Thoracic aorta (tissue), 2 donors: Measurements from ENCODE around the gene SIRT5. TPM values are rescaled to one million over a fixed set of nuclear protein-coding genes. Genes with fewer than 3 reads are reported as not detected.

Source experiments
- ATAC-seq: fragments of 150-250 bp; one replicate; pipeline ENCODE4 v1.8.0; 2017; ENCODE audit warnings: low read depth; ENCODE audit not compliant: insufficient number of reproducible peaks, low FRiP score
- DNase-seq: peaks from one replicate; pipeline ENCODE4 v3.0.0-alpha.2; 2020; ENCODE audit warnings: low spot score
- H3K27ac ChIP-seq, 2 donors: fragments of 200-600 bp; sonication (generic); 1 replicate in 1 of 2; 2 replicates in 1 of 2; pipeline ENCODE4 v1.5.1; 2016; ENCODE audit warnings: mild to moderate bottlenecking in 2 of 2, moderate library complexity in 2 of 2
- H3K27me3 ChIP-seq: fragments of 200-600 bp; sonication (generic); replicated peaks from 2 replicates; pipeline ENCODE4 v1.6.0; 2016; ENCODE audit warnings: mild to moderate bottlenecking; ENCODE audit not compliant: insufficient read depth
- H3K36me3 ChIP-seq: fragments of 200-600 bp; sonication (generic); one replicate; pipeline ENCODE4 v1.5.1; 2016
- H3K4me1 ChIP-seq, 2 donors: fragments of 200-600 bp; sonication (generic); 1 replicate in 1 of 2; 2 replicates in 1 of 2; pipeline versions ENCODE4 v1.5.1 to v1.6.0; 2016; ENCODE audit warnings: low read depth in 2 of 2, mild to moderate bottlenecking in 1 of 2; ENCODE audit not compliant: control insufficient read depth in 1 of 2
- H3K4me3 ChIP-seq: fragments of 200-600 bp; sonication (generic); 2 replicates; pipeline ENCODE4 v1.5.1; 2016; ENCODE audit warnings: mild to moderate bottlenecking
- H3K9me3 ChIP-seq: fragments of 200-600 bp; sonication (generic); 2 replicates; pipeline ENCODE4 v1.5.1; 2016
- CTCF ChIP-seq: fragments of 200-600 bp; sonication (generic); IDR thresholded peaks from one replicate; pipeline ENCODE4 v1.5.1; 2019; ENCODE audit warnings: antibody characterized with exemption
- total RNA-seq, 2 donors: library from RNA; depleted of rRNA; stranded (reverse); fragments of >200 nt; gene quantifications; one replicate each; pipeline versions ENCODE4 v1.1.0 to v1.2.3, GENCODE V29; 2016

The SIRT5 gene
- total RNA-seq, 2 donors from 2014 or later: 5.7 to 10.0 TPM

GRCh38 chr6:13638626-13639025 is 64.2 kb downstream of the SIRT5 start:
- Histone ChIP-seq H3K36me3 (peaks cover 19% of the 10 kb centered on the region), H3K27me3 (no peaks in the 10 kb centered on the region), H3K27ac (no peak overlapping the region), H3K9me3 (no peaks in the 10 kb centered on the region), H3K4me3 (no peak overlapping the region), H3K4me1 (peaks cover 18 to 19% of the 10 kb centered on the region in 2 donors)
- DNase-seq (no peak), ATAC-seq (no peak)
- no peak for TF ChIP-seq CTCF

GRCh38 chr6:13641315-13641714 is 66.9 kb downstream of the SIRT5 start:
- Histone ChIP-seq H3K4me1 (peaks cover 18 to 19% of the 10 kb centered on the region in 2 donors), H3K4me3 (no peak overlapping the region), H3K27ac (peak overlapping the region; percentile 46 to 68), H3K9me3 (no peaks in the 10 kb centered on the region), H3K36me3 (peaks cover 23% of the 10 kb centered on the region), H3K27me3 (no peaks in the 10 kb centered on the region)
- peak; percentile 74 for ATAC-seq
- DNase-seq: no peak
- no peak for TF ChIP-seq CTCF

- Histone ChIP-seq H3K27me3 (no peaks in the 10 kb centered on the region), H3K27ac (peak overlapping the region in 1 of 2 donors; percentile 43), H3K4me3 (no peak overlapping the region), H3K4me1 (peaks cover 18 to 19% of the 10 kb centered on the region in 2 donors), H3K9me3 (no peaks in the 10 kb centered on the region), H3K36me3 (peaks cover 22% of the 10 kb centered on the region)
- no peak for DNase-seq
- TF ChIP-seq CTCF: no peak
- no peak for ATAC-seq
These were observed 68.7 kb downstream of the SIRT5 start for GRCh38 chr6:13643125-13643524.

GRCh38 chr6:13648850-13649249 is 74.4 kb downstream of the SIRT5 start:
- H3K27ac ChIP-seq: no peak overlapping the region
- ATAC-seq (no peak), DNase-seq (no peak)
- no peaks in the 10 kb centered on the region for H3K9me3 ChIP-seq
- no peak for TF ChIP-seq CTCF
- no peak overlapping the region for H3K4me3 ChIP-seq
- H3K36me3 ChIP-seq: peaks cover 3% of the 10 kb centered on the region
- H3K27me3 ChIP-seq: no peaks in the 10 kb centered on the region
- peaks cover 0 to 8% of the 10 kb centered on the region in 2 donors for H3K4me1 ChIP-seq

- no peak for ATAC-seq
- peaks cover 3% of the 10 kb centered on the region for H3K36me3 ChIP-seq
- TF ChIP-seq CTCF: no peak
- H3K27ac ChIP-seq: no peak overlapping the region
- H3K27me3 ChIP-seq: no peaks in the 10 kb centered on the region
- H3K4me3 ChIP-seq: no peak overlapping the region
- H3K9me3 ChIP-seq: no peaks in the 10 kb centered on the region
- DNase-seq: no peak
- H3K4me1 ChIP-seq: peaks cover 0 to 8% of the 10 kb centered on the region in 2 donors
These were observed 75.0 kb downstream of the SIRT5 start for GRCh38 chr6:13649393-13649792.
